ENCODE measurements around the gene PSMD6. TPM values are rescaled to one million over a fixed set of nuclear protein-coding genes. Genes with fewer than 3 reads are reported as not detected.

Gene PSMD6
- total and polyA plus RNA-seq, 2 experiments from 2014 or later: 99.6 to 104 TPM

- 95% methylated on average over 2 of the region's 2 CpGs for WGBS (ENCODE audit: low lambda C conversion rate, missing lambda C conversion rate)
- TF ChIP-seq EZH2 (IDR thresholded peaks at IDR 0.05; ENCODE audit: borderline replicate concordance): no peak
- TF ChIP-seq EZH2phosphoT487 (IDR thresholded peaks at IDR 0.05; ENCODE audit: low read depth, severe bottlenecking, unreplicated experiment): no peak
- TF ChIP-seq, protein P1, sequence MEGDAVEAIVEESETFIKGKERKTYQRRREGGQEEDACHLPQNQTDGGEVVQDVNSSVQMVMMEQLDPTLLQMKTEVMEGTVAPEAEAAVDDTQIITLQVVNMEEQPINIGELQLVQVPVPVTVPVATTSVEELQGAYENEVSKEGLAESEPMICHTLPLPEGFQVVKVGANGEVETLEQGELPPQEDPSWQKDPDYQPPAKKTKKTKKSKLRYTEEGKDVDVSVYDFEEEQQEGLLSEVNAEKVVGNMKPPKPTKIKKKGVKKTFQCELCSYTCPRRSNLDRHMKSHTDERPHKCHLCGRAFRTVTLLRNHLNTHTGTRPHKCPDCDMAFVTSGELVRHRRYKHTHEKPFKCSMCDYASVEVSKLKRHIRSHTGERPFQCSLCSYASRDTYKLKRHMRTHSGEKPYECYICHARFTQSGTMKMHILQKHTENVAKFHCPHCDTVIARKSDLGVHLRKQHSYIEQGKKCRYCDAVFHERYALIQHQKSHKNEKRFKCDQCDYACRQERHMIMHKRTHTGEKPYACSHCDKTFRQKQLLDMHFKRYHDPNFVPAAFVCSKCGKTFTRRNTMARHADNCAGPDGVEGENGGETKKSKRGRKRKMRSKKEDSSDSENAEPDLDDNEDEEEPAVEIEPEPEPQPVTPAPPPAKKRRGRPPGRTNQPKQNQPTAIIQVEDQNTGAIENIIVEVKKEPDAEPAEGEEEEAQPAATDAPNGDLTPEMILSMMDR (IDR thresholded peaks at IDR 0.05; ENCODE audit: poor library complexity): no peak
- Histone ChIP-seq H2AFZ (no peak overlapping the region), H3K4me3 (no peak overlapping the region), H3K79me2 (peaks cover 39% of the 10 kb centered on the region), H3K27me3 (no peaks in the 10 kb centered on the region), H3K4me1 (ENCODE audit: insufficient read depth) (peaks cover 12% of the 10 kb centered on the region), H3K36me3 (replicated peaks; ENCODE audit: insufficient read depth, low read depth) (peaks cover 10% of the 10 kb centered on the region), H3K27ac (no peak overlapping the region), H3K9me2 (replicated peaks; ENCODE audit: insufficient read depth) (no peaks in the 10 kb centered on the region), H3K4me2 (no peak overlapping the region), H4K20me1 (ENCODE audit: insufficient read depth, poor library complexity, severe bottlenecking) (peaks cover 7% of the 10 kb centered on the region), H3K9me3 (ENCODE audit: low read depth) (no peaks in the 10 kb centered on the region)
- DNase-seq (ENCODE audit: low spot score): no peak
Measured at GRCh38 chr3:64019879-64020278, 3.4 kb downstream of the PSMD6 start.

- H3K27ac ChIP-seq: no peak overlapping the region
- no peaks in the 10 kb centered on the region for H3K9me2 ChIP-seq (replicated peaks; ENCODE audit: insufficient read depth)
Measured at GRCh38 chr3:64019271-64019670, 4.0 kb downstream of the PSMD6 start.

DNA sequence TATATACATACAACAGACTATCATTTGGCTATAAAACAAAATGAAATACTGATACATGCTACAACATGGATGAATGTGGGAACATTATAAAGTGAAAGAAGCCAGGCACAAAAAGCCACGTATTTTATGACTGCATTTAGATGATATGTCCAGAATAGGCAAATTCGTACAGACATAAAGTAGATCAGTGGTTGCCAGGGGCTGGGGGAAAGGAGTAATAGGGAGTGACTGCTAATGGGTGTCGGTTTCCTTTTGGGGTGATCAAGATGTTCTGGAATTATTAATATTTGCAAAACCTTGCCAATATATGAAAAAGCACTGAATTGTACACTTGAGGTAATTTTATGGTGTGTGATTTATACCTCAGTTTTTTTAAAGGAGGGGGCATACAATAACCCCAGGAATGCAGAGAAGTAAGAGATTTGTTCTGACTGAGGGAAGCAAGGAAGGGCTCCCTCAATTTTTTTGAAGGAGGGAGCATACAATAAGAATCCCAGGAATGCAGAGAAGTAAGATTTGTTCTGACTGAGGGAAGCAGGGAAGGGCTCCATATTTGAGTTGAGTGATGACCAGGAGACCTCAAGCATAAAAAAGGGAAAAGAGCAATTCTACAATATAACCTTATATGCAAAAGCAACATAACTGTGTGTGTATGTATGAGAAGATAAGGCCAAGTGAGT, 6.2 kb downstream of the PSMD6 start:
- H3K4me3 ChIP-seq: no peak overlapping the region
- peaks cover 48% of the 10 kb centered on the region for H3K79me2 ChIP-seq
- no peaks in the 10 kb centered on the region for H3K9me3 ChIP-seq (ENCODE audit: low read depth)
- H3K4me1 ChIP-seq (ENCODE audit: insufficient read depth): peaks cover 7% of the 10 kb centered on the region
- no peak overlapping the region for H3K4me2 ChIP-seq
- TF ChIP-seq, protein P1 (IDR thresholded peaks at IDR 0.05; ENCODE audit: poor library complexity): no peak
- TF ChIP-seq EZH2phosphoT487 (IDR thresholded peaks at IDR 0.05; ENCODE audit: low read depth, severe bottlenecking, unreplicated experiment) (no peak), EZH2 (IDR thresholded peaks at IDR 0.05; ENCODE audit: borderline replicate concordance) (no peak)
- DNase-seq (ENCODE audit: low spot score): no peak
- H4K20me1 ChIP-seq (ENCODE audit: insufficient read depth, poor library complexity, severe bottlenecking): no peaks in the 10 kb centered on the region
- H3K27ac ChIP-seq: no peak overlapping the region
- H3K27me3 ChIP-seq: no peaks in the 10 kb centered on the region
- no peak overlapping the region for H2AFZ ChIP-seq
- H3K9me2 ChIP-seq (replicated peaks; ENCODE audit: insufficient read depth): no peaks in the 10 kb centered on the region
- H3K36me3 ChIP-seq (replicated peaks; ENCODE audit: insufficient read depth, low read depth): peaks cover 10% of the 10 kb centered on the region
- 89% methylated on average over 3 of the region's 3 CpGs for WGBS (ENCODE audit: low lambda C conversion rate, missing lambda C conversion rate)

More at GRCh38 chr3:64019271-64019670, 4.0 kb downstream of the PSMD6 start:
- peaks cover 43% of the 10 kb centered on the region for H3K79me2 ChIP-seq
- TF ChIP-seq, protein P1 (IDR thresholded peaks at IDR 0.05; ENCODE audit: poor library complexity): no peak
- TF ChIP-seq EZH2 (IDR thresholded peaks at IDR 0.05; ENCODE audit: borderline replicate concordance): no peak
- TF ChIP-seq EZH2phosphoT487 (IDR thresholded peaks at IDR 0.05; ENCODE audit: low read depth, severe bottlenecking, unreplicated experiment): no peak
- 94% methylated on average over 3 of the region's 3 CpGs for WGBS (ENCODE audit: low lambda C conversion rate, missing lambda C conversion rate)
- peaks cover 10% of the 10 kb centered on the region for H3K36me3 ChIP-seq (replicated peaks; ENCODE audit: insufficient read depth, low read depth)
- DNase-seq (ENCODE audit: low spot score): no peak
- no peak overlapping the region for H3K4me3 ChIP-seq
- no peak overlapping the region for H3K4me2 ChIP-seq
- peaks cover 12% of the 10 kb centered on the region for H3K4me1 ChIP-seq (ENCODE audit: insufficient read depth)
- no peak overlapping the region for H2AFZ ChIP-seq
- peaks cover 7% of the 10 kb centered on the region for H4K20me1 ChIP-seq (ENCODE audit: insufficient read depth, poor library complexity, severe bottlenecking)
- H3K9me3 ChIP-seq (ENCODE audit: low read depth): no peaks in the 10 kb centered on the region
- no peaks in the 10 kb centered on the region for H3K27me3 ChIP-seq
